Glomerular visceral epithelial cell (primary cell): ENCODE results near the gene LIF.

Experiments used
- DNase-seq: peaks from one replicate; pipeline ENCODE4 v3.0.0-alpha.2; 2016; ENCODE audit errors: extremely low spot score

The LIF gene

DNA sequence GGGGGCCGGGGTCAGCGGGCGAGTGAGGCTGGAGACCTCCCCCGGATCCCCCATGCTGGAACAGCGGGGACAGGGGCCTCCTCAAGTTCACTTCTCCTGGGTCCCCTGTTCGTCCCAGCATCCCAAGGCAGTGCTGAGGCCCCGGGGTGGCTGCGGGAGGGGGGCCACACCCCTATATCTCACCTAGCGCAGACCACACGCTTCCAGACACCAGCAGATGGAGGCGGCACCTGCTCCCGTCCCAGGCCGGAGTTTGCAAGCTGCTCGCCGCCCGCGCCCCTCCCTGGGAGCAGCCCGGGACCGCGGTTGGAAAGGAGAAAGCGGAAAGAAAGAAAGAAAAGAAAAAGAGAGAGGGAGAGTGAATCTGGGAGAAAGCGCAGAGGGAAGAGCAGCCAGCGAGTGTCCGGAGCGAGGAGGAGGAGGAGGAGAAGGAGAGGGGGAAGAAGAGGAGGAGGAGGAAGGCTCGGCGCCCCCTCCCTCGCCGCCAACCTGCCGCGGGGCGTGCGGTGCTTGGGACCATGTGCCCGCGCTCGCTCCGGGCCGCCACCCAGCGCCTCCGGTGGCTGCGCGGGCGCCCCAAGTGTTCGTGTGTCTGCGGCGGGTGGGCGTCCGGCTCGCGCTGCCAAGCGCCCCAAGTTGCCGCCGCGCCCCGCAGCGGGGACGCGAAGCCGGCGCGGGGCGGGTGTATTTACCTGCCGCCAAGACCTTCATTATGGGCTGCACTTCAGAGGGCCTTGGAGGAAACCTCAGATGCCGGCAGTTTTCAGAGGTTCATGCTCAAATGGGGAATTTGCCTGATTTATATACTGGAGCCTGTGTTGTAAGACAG is at the start of gene LIF:
LIF (minus strand) TSS at position 775 of the 829 bp plus-strand sequence; CDS start at position 711, 64 bp downstream.
- DNase-seq, result no peak

DNA sequence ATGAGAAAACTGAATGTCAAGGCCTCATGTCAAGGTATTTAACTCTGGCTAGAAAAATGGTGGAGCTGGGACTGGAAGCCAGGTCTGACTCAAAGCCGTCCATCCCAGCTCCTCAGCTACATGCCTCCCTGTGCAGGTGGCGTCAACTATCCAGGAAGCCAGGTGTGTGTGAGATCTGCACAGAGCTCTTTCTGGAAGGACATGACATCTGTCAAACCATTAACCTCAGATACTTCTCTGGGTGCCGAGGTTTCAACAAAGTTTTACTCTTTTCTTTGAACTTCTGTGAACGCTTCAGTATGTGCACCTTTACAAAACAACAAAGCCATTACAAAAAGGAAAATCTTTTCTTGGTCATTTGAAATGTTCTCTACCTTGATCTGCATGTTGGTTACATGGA is 49.8 kb upstream of the LIF start:
- DNase-seq, result no peak

DNA sequence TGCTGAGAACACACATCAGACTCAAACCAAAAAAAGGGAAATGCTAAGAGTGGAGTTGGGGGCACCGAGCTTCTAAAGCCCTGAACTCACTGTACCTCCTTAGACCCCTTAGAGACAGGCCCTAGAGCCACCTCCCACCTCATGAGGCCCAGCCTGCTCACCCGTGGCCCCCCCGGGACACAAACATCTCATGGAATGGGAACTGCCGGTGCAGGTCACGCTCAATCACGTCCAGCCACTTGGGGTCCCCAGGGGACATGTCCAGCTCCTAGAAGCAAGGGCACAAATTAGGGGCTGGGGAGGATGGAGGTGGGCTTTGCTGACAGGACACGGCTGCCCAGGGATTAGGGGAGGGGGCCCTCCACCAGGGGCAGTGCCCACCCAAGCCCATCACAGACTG is 49.0 kb upstream of the LIF start:
- DNase-seq, result no peak

DNA sequence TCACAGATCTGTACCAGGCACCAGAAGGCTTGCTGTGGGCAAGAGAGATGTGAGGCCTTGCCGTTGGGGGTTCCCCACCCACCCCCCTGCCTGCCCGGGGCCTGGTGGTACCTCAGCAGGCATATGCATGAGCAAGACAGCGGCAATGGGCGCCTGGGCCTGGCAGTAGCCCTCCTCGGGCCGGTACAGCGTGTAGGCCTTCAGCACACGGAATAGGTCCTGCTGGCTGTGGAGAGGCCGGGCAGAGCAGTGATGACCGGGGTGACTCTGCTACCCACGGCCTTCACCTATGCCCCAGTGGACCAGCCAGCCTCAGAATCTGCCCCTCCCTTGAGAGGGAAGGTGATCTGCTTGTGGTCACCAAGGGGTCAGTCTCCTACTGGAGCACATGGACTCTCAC is 48.3 kb upstream of the LIF start:
- DNase-seq, result no peak

DNA sequence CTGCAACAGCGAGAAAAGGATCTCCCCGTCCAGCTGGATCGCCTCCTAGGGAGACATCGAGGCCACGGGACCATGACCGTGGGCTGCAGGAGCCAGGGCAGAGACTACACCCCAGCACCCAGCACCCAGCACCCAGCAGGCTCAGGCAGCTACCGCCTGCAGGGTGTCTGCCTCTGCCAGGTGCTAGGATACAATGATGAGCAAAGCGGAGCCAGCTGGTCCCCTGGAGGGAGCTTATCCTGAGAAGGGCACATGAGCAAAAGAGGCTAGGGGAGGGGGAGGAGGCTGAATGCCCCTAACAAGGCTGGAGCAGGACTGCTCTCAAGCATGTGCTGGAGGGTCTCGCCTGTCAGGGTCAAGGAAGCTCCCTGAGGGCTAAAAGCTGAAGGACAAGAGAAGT is 47.5 kb upstream of the LIF start:
- no peak for DNase-seq

DNA sequence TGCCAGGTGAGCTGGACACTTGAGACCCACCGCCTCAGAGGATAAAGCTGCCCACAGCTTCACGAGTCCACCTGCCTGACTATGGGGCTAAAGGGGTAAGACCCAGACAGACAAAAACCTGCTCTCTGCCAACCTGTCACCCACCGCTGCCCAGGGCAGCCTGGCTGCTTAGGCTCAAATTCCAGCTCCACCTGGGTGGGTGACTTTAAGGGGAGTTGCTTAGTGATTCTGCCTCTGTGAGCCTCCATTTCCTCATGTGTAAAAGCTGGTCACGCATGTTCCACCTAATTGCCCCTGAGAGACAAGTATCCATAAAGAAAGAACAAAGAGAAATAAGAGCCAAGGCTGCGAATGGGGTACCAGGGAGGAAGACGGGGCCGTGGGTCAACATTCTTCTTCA is 46.5 kb upstream of the LIF start:
- no peak for DNase-seq

DNA sequence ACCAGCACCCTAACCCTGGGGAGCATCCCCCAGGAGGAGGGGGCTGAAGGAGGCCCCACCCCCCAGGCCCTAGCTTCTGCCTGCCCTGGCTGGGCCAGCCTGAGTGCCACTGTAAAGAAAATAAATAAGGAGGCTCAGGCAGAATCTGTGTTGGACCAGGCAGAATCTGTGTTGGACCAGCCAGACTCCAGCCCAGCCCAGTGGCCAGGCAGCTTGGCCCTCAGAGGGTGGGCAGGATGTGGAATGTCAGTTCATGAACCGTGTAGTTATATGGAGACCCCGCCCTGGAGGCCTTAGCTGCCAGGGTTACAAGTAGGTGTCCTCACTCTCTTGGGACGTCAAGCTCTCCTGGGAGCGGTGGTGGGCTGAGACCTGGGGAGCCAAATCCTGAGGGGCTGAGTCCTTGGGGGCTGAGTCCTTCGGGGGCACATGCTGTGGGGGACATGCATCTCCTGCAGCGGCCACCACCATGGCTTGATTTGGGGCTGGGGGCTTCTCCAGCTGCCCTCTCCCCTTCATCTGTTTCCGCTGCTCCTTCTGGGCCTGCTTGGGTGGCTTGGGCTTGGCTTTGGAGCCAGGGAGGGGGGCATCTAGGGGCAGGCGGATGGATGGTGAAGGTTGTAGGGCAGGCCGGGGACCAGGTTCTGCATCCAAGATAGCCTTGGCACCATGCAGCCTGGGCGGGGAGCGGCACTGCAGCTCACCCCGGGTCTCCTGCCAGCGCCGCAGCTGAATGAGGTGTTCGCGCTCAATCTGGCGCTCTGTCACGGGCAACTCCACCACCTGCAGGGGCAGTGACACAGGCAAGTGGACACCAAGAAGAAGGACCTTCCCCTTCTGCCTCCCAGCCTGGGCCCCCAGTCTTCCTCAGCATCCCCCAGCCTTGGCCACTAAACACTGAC is 45.8 kb upstream of the LIF start:
- no peak for DNase-seq

DNA sequence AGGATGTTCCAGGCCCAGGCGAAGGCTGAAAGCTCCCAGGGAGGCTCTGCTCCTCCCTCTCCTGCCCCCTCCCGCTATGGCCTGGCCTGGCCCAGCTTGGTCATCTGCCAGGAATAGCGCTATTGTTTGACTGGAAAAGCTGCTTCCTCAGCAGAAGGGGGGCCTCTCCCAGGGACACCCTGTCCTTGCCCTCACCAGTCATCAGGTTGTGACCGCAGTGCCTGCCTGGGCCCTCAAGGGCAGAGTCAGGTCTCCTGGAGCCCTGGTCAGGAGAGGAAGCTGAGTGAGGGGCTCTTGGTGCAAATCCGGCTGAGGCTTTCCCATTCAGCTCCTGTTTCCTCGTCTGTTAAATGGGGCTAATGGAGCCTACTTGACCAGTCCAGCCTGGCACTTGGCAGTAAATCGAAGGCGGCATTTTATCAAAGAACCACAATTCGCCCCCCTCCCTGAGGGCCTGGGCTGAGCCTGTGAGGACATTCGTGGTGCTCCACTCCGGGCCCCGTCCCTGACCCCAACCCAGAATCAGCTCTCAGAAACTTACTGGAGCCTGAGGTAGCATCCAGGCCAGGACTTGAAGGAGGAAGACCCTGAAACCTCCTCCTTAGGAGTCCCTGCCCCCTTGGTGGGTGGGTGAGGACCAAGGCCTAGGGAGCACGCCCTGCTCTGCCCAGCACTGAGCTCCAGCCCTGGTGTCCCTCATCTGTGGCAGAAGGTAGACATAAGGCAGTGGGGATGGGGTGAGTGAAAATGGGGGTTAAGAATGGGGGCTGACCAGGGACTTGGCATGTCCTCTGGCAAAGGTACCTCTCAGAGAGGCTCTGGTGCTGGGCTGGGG is 44.7 kb upstream of the LIF start:
- peak; percentile 65 for DNase-seq

DNA sequence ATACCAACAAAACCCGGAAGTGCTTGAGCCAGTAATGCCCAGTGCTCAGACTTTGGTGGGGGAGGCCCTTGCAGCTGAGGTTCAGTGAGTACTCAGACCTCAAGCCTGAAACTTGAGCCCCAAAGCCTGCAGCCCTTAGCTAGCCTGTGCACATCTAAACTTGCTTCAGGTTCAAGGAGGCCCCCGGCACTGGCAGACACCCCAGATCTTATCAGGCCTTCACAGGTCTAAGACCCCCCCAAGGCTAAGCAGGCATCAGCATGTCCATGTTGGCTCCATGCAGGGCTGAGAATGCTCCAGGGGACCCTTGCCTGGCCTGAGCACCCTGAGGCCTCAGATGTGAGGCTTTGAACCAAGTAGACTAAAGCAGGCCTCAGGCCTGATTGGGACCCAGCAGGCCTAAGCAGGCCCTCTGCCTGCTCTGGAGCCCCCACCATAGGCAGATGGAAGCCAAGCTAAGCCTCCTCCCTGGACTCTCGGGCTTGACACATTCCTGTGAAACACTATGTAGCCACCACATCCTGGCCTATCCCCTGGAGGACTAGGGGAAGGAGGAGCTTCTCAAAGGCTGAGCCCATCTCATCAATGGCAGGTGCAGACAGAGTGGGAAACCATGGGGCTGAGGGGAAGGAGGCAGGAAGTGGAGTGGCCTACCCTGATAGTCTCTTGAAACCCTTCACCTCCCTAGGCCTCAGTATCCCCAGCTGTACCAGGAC is 43.9 kb upstream of the LIF start:
- peak; percentile 72 for DNase-seq

DNA sequence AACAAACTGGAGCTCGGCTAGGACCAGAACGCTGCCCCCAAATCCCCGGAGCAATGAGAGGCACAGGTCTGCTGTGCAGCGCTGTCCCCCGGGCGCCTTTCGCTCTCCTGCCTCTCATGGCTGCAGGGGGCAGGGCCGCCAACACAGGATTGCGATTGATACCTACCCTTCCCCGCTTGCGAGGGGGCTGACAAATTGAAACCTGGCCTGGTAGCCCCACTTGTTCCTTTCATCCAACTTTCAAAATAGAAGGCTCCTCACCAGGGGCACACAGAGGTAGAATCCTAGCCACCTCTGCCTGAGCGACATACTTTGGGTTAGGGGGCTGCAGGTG is 43.4 kb upstream of the LIF start:
- DNase-seq, result no peak

DNA sequence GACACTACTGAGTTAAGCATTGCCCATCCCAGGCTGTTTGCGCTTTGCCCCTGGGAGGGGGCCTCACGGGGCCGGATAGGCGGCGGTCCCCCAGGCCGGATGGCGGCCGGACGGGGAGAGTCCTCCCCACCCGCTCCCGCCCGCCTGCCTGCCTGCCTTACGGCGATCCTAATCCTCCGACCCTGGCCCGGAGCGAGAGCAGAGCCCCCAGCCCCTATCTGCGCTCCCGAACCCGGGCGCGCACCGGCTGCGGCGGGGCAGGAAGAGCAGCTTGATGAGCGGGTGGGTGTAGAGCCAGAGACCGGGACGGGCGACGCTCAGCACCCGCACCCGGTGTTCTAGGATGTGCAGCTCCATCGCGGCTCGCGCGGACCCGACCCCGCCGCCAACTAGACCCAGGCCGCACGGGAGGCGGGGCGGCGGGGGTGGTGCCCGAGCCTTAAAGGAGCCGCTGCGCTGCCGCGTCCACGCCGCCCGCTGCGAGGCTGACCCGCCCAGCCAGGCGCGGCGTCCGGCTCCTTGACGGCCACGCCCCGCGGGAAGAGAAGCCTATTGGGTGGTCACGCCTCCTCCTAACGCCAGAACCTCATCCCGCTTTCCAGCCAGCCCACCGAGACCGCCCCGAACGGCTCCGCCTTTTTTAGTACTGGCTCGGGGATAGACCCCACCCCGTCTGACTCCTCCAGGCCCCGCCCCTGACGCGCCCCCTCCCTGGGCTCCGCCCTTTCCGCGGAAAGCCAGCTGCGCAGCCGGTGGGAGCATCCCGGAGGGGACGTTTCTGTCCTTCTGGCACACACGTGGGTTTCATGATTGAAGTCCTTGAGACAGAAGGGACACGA is 42.8 kb upstream of the LIF start, which contains the start of gene CASTOR1:
CASTOR1 (minus strand) TSS at position 365 of the 839 bp plus-strand sequence; CDS start at position 357, 8 bp downstream.
- DNase-seq, result peak; percentile 97

DNA sequence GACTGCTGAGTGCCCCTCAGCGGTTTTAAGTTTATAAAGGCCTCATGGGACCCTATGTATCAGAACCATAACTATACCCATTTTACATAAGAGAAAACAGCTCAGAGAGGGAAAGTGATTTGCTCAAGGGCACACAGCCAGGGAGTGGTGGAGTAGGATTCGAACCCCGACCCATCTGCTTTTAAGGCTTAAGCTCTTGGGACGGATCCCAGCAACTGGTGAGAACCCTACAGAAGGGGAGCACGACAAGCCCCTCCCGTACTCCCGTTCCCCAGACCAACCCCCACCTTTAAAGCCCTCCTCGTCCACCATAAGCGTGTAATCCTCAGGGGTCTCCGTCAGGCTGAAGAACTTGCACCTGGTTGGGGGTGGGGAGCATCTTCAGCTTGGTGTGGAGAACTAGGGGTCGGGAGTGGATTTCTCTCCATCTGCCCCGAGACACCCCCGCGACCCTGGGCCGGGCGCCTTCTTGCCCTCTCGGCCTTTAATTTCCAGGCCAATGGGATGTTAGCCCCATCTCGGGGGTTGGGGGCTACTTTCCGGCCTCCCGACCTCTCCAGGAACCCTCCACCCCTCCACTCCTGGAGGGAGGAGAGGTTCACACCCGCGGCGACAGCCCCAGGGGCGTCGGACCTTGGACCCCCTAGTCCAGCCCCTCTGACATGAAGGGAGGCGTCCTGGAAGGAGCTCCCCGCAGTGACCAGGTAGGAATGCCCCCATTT is 42.0 kb upstream of the LIF start:
- DNase-seq, result no peak

DNA sequence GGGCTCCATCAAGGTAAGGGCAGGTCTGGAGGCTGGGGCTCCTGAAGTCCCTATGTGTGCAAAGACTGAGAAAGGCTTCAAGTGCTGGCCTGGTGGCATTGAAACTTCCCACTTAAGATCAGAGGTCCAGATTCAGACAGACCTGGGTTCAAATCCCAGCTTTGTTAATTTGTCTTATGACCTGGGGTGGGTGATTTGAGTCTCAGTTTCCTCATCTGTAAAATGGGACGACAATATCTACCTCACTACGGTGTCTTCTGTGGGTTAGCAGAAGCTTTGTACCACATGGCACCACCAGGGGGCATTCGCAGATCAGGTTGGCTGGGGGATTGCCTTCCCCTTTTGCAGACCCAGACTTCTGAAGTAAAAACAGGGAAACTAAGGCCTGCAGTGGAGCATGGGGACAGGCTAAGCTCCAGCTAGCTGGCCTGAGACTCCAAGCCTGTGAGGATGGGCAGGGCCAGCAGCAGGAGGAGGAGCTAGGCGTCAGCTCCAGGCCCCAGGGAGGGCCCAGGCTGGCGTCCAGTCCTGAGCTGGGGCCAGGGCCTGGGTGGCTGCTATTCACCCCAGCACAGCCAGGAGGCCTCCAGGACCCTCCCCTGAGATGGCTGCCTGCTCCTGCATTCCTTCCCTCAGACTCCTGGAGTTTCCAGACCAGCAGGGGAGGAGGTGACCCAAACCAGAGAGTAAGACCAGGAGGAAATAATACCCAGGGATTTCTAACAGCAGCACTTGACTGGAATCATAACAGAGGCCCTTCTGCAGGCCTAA is 41.3 kb upstream of the LIF start:
- peak; percentile 94 for DNase-seq

DNA sequence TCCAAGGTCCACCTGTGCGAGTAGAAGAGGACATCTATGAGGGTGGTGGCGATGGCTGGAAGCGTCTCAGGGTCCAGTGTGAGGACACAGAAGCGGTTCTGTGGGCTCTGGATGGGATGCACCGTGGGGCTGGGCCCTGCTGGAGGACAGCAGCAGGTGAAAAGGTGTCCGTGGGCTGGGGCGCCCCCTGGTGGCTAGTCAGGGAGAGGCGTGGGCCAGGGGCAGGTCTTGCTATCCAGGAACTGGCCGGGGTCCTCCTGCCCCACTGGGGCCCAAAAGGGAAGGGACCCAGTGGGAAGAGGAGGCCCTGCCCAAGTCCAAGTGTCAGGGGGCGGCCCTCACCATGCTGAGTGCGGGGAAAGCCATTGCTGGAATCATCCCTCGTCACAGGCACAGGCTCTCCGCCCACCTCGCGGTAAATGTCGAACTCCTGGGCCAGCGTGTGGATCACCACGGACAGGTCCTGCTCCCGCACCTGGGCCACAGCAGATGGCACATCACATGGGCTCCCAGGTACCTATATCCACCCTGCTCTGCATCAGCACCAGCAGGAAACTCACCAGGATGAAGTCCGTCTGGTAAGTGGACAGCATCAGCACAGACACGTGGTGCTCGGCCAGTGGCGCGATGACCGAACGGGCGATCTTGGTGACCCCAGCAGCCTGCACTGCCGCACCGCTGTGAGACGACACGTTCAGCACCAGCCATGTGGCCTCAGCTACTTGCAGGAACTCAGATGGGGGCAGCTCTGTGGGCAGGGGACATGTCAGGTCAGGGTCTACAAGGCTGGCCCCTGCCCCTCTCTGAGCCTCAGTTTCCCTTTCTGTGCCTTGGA is 40.5 kb upstream of the LIF start:
- peak; percentile 74 for DNase-seq

DNA sequence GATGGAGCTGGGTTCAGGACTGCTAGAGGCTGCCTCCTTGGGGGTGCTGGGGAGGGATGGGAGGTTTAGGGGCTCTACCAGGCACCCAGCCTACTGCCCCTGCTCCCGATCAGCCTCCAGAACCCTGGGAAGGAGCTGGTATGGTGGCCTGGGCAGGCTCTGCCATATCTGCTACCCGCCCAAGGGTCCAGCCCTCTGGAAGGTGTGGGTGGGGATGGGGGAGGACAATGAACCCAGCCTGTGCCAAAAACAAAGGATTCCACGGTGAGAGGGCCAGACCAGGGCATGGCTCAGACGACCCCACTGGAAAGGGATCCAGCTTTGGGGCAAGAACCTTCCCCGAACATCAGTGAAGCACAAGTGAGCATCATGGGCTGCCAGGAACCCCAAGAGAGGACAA is 39.8 kb upstream of the LIF start:
- DNase-seq, result no peak

DNA sequence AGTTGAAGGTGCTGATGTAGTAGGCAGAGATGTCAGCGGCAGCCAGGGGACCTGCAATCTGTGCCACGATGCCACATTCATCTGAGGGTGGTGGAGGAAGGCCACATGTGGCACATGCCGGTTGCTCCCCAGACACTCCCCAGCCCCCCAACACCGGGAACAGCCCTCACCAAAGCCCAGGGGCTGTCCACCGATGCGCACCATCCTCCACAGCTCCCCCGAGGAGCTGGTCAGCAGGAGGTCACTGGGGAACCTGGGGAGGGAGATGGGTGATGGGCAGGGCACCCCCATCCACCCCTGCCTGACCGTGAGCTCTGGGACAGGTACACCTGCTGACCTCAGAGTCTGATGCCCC is 39.3 kb upstream of the LIF start:
- no peak for DNase-seq

DNA sequence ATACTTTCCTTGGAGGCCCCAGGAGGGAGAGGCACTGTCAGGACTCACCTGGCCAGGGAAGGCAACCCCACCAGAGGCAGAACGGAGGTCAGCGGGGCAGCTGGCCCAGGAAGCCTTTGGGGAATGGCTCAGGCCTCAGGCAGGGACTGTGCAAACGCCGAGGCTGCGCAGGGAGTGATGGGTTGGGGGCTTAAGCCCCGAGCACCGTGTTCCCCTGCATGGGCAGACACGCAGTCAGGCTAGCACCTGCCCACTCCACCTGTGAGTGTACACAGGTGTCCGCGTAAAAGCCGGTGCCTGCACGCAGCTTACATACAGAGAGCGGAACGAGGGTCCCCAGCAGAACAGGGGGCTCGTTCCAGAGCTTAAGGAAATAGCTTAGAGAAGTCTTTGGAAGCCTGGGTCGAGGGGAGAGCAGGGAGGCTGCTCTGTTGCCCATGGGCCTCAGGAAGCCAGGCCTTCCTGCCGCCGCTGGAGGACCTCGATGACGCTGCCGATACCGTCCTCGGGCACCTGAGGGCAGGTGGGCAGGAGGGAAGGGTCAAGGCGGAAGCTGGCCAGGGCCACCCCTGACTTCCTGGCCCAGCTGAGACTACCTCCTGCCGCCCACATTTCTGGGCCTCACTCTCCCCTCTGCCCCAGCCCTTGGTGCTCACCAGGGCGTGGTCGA is 38.8 kb upstream of the LIF start:
- DNase-seq, result no peak

DNA sequence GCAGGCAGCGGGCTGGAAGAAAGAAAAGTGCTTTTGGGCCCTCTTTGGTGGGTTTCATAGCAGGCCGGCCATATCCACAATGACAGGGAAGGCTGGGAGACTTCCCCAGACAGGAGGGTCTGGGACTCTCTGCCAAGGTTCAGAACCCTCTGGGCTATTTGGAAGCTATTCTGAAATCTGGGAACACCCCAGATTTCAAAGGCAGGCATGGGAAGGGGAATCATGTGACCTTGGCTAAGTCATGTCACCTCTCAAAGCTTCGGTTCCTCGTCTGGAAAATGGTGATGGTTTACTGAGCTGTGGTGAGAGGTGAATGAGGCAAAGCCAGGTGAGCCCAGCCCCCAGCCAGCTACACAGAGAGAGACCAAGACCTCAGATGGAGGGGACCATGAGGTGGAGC is 38.1 kb upstream of the LIF start:
- DNase-seq, result no peak
